WI38 (cell line): Measurements from ENCODE around the gene PRPSAP1.

Experiments
- H3K4me3 ChIP-seq: 2 replicates; pipeline ENCODE4 v1.5.1; 2011; ENCODE audit warnings: low read depth, mild to moderate bottlenecking, control low read depth, low read length
- CTCF ChIP-seq: IDR thresholded peaks from 2 replicates; pipeline ENCODE4 v1.5.1; 2012; ENCODE audit warnings: low read depth, mild to moderate bottlenecking, control low read depth, low read length

The PRPSAP1 gene

GRCh38 chr17:76329664-76330063 is 24.1 kb downstream of the PRPSAP1 start:
- no peak for TF ChIP-seq CTCF
- H3K4me3 ChIP-seq = no peak overlapping the region

GRCh38 chr17:76327696-76328095 is 26.0 kb downstream of the PRPSAP1 start:
- no peak for TF ChIP-seq CTCF
- no peak overlapping the region for H3K4me3 ChIP-seq

- no peak for TF ChIP-seq CTCF
- H3K4me3 ChIP-seq = no peak overlapping the region
Measured at GRCh38 chr17:76326306-76326705, 27.4 kb downstream of the PRPSAP1 start.

- no peak overlapping the region for H3K4me3 ChIP-seq
- TF ChIP-seq CTCF = no peak
Measured at GRCh38 chr17:76318586-76318985, 35.1 kb downstream of the PRPSAP1 start.

- no peak overlapping the region for H3K4me3 ChIP-seq
- TF ChIP-seq CTCF = no peak
Measured at GRCh38 chr17:76317535-76317934, 36.2 kb downstream of the PRPSAP1 start.

GRCh38 chr17:76314392-76315227 is 39.1 kb downstream of the PRPSAP1 start:
- no peak overlapping the region for H3K4me3 ChIP-seq
- no peak for TF ChIP-seq CTCF

- H3K4me3 ChIP-seq = no peak overlapping the region
- TF ChIP-seq CTCF = no peak
Measured at GRCh38 chr17:76312735-76313134, 41.0 kb downstream of the PRPSAP1 start.
